ENCODE data around the gene TOMM40.
"Not testable (repeated sequence)": the region's sequence is repeated elsewhere in the genome, so short reads cannot be mapped to it uniquely, and the experiment has no call there.

TOMM40 gene

DNA sequence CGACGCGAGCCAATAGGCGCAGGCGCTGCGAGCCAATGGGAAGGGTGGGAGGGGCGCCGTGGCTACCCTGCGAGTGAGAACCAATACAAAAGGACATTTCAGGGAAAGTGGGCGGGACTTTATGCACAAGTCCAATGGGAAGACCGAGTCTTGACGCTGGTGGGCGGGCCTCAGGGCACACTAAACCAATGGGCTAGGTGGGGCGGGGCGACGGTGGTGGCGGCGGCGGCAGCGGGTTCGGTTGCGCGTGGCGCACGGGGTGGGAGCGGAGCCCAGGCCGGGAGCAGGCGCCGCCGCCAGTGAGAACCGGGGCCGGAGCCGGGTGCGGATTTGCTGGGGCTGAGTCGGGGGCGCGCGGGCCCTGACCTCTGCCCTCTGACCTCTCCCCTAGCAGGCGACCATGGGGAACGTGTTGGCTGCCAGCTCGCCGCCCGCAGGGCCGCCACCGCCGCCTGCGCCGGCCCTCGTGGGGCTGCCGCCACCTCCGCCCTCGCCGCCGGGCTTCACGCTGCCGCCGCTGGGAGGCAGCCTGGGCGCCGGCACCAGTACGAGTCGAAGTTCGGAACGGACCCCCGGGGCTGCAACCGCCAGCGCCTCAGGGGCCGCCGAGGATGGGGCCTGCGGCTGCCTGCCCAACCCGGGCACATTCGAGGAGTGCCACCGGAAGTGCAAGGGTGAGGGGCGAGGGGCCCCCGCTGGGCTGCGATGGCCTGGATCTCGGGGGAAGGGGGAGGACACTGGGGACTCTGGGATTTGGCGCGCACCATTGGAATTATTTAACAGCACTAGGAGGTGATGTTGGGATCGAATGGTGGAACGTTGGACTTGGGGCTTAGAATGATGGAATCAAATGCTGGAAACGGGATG is at the start of gene TOMM40:
TSS of gene TOMM40 (plus strand) at position 239 of the 867 bp plus-strand sequence. CDS start at position 401, 162 bp downstream.
- DNase-seq, result peak; percentile 100

DNA sequence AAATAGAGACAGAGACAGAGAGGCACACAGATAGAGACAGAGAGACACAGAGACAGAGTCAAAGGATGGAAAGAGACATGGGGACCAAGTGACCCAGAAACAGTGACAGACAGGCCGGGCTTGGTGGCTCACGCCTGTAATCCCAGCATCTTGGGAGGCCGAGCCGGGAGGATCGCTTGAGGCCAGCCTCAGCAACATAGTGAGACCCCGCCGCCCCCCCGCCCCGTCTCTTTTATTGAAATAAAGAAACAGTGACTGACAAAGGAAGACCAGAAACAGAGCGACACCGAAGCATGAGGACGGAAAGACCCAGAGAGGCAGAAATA is 45.8 kb upstream of the TOMM40 start:
- DNase-seq, result no peak

DNA sequence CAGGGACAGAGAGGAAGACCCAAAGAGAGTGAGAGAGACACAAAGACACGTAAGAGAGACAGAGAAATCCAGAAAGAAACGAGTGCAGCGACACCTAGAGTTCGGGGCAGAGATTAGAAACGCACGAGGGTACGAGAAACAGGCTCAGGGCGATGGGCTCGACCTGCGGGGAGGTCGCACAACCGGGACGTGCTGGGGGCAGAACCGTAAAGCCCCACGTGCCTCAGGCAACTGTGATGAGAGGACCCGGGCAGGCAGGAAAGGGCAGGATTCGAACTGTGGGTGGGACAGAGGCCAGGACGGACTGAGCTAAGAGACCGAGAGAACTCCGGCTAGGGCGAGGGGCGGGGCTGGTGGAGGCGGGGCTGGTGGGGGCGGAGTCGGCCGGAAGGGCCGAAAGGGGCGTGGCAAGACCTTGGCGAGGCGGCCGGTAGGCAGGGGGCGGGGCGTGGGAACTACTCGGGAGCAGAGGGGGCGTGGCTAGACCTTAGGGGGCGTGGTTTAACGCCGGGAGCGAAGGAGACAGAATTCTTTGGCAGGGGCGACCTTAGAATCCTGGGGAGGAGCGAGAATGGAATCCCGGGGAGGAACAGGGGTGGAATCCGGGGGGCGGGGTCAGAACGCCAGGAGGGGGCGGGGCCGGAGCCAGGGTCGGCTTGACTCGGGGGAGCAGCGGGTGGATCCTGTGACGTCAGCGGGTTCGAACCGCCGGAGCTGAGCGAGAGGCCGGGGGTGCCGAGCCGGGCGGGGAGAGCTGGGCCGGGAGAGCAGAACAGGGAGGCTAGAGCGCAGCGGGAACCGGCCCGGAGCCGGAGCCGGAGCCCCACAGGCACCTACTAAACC is 45.2 kb upstream of the TOMM40 start, which contains the start of gene NECTIN2:
TSS of gene NECTIN2 (plus strand) at position 686 of the 843 bp plus-strand sequence. CDS start 229 bp downstream, outside the sequence.
- peak; percentile 96 for DNase-seq

DNA sequence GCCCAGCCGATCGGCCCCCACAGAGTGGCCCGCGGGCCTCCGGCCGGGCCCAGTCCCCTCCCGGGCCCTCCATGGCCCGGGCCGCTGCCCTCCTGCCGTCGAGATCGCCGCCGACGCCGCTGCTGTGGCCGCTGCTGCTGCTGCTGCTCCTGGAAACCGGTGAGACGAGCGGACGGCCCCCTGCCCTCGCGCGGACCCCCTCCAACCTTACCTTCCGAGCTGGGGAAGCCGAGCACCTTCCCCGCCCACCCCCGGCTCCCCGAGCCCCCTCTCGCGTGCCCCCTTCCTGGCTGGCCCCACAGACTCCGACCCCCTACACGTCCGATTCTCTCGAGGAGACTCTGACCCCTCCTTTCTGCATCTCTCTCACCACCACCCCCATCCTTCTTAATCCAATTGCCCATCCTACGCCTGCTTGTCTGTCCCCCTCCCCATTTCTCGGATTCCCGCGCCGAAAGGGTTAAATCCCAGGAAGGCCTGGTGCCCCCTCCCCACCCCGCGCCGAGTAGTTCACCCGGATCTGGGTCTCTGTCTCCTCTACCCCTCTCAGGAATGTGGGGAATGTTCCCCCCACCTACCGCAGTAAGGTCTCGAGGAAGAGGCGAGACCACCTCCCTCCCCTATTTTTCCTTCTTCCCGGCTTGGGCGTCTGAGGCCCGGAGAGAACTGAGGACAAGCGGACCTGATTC is 44.5 kb upstream of the TOMM40 start:
- no peak for DNase-seq

DNA sequence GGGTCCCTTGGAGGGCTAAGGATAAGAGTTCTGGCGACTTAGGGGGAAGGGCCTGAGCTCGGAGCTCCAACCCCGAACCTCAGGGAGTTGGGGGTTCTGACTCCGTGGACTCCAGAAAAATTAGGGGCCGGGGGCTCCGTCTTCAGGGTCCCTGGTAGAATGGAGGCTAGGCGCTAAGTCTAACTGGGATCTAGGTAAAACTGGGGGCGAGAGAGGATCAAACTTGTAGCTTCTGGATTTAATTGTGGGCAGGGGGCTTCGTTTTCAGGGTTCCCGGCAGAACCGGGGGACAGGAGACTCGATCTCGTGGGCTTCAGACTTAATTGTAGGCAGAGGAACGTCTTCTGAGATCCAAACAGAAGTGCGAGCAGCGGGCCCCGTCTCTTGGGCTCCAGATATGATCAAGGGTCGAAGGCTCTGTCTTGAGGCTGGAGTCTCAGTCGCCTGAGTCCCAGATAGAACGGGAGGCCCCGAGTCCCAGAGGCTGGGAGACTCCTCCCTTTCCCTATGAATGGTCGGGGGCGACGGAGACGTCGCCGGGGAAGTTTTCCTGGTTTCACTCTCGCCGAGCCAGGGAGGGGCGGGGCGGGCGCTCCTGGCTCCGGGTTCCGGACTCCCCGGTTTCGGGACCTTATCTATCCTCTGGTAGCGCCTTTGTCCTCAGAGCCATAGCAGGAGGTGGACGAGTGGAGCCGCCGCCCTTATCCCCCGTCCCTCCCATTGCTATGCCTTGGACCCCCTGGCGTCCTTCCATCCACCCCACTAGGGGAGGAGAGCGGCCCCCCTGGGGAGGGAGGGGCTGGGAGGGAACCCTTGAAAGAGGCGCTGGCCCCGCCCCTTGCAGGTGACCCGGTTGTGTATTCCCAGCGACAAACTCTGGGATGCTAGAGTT is 43.7 kb upstream of the TOMM40 start:
- no peak for DNase-seq

DNA sequence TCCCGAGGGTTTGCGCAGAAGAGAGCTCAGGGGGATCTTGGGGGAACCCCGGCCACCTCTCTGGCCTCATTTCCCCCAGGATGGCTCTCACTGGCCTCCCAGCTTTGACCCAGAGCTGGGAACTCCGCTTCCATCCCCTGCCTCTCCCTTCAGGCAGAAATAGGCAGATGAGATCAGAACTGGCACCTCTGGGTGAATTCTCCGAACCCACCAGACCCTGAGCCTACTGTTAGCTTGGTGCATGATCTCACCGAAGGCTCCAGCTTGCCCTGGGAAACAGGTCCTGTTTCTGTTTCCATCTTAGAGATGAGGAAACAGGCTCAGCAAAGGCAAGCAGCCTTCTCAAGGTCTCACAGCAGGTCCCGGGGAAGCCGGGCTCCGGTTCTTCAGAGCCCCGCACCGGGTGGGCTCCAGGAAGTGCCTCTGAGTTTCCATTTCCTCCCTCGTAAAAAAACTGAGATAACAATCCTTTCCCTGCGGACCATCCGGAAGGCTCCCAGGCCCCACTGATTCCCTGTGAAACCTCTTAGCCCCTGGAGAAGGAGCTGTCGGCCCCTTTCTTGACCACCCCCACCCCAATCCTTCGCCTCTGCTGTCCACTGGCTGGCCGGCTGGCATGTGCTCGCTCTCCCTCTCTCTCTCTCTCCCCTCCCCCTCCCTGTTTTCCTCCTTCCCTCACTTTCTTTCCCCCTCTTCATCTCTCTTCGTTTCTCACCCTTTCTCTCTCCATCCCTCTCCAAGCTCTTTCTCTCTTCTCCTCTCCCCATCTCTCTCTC is 42.8 kb upstream of the TOMM40 start:
- DNase-seq, result no peak

DNA sequence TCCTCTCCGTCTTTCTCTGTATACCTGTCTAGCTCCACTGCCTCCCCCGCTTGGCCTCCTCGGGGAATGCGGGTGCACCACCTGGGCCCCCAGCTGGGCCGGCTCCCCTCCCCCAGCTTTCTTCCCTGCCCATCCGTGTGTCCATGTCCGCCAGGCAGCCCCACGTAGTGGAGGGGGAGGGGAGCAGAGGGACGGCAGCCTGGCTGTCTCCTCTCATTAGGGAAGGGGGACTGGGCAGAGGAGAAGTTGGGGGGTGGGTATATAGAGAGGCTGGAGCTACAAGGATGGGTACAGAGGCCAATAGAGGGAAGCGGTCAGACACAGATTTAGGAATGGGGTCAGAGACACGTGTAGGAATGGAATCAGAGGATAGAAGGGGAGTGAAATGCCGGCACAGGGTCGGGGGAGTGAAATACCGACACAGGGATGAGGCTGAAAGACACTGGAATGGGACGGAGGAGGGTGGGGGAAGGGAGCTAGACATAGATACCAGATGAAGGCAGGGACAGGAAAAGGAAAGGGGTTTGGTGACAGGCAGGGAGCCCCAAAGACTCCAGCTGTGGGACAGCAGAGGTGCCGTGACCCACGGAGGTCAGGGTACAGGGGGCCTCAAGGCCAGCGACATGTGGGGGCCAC is 42.1 kb upstream of the TOMM40 start:
- no peak for DNase-seq

DNA sequence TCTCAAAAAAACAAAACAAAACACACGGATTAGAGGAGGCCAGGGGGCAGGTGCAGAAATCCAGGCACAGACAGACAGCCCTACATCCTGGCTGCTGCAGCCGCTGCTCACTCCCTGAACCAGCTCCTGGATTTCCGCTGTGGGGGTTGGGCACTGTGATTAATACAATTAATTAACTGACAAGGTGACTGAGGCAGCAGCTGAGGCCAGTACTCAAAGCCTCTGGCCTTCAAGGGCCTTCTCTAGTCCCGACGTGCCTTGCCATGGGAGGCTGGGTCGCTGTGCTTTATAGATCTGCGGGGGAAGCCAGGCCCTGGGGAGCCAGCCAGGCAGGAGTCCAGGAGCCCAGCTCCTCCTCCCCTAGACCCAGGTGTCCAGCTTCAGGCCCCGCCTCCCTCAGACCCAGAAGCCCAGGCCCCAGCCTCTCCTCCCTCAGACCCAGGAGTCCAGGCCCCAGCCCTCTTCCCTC is 40.4 kb upstream of the TOMM40 start:
- DNase-seq, result no peak

DNA sequence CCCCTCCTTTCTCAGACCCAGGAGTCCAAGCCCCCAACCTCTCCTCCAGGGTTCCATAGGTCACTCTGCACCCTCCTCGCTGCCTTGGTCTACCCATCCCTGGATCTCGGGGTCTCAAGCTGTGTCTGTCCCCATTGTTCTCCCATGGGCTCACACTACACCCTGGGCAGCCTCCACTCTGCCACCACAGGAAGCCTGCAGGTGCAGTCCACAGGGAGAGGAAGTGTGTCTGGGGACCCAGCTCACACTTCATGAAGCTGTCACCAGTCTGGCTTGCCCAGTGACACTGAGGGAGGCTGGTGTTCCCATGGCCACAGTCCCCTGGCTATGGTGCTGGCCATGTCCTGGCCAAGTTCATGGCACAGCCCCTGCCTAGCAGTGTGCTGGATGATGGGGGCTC is 39.6 kb upstream of the TOMM40 start:
- no peak for DNase-seq

DNA sequence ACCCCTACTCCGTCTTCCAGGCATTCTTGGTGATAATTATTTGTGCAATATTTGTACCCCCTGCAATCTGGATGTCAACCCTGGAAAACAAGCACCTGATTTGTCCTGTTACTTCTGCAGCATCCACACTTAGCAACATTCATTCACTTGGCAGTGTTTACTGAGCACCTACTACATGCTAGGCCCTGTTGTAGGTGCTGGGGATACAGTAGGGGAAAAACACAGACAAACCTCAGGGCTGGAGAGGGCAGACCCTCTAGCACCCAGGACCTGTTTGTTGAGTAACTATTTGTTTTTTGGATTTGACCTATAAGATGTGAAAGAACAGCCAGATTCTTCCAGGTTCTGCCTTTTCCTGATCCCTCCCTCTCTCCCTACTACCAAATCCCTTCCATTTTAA is 35.4 kb upstream of the TOMM40 start:
- no peak for DNase-seq

DNA sequence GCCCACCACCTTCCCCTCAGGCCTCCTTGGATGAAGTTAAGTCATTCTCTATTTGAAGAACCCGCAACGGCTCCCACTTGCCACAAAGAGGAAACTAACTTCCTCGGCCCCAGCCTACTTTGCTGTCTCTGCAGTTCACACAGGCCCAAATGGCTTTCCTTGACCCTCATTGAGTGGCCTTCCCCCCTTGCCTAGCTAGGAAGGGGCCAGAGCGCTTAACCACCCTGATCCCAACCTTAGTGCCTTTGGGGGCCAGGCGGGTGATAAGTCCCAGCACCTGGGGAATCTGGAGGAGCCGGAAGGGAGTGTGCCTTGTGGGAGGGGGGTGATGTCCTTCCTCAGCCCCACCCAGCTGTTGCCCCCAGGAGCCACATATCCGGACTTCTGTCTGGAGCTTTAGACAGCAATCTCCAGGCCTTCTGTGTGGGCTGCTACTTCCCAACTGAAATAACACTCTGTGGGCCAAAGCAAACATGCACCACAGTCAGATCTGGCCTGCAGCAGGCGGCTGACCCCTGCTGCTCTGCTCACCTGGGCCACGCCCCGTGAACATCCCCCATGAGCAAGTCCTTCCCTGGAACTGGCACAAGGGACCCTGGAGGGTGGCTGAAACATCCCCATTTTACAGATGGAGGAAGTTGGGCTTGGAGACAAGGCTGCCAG is 34.5 kb upstream of the TOMM40 start:
- no peak for DNase-seq

DNA sequence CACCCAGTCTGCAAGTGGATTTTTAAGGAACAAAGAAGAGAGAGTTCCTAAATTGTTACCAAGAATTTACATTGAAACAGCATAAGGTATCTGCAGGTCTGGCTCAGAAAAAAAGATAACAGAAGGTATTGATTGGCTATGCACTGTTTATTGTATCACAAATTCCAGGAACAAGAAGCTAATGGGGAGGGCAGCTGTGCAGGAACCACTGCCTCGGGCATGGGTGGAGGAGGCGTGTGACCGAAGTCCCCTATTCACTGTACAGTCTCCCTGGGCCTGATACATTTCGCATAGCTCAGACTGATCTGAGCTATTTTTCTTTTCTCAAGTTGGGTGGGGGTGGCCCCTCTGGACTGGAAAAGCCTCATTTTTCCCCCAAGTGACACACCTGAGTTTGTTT is 33.2 kb upstream of the TOMM40 start:
- DNase-seq, result no peak

DNA sequence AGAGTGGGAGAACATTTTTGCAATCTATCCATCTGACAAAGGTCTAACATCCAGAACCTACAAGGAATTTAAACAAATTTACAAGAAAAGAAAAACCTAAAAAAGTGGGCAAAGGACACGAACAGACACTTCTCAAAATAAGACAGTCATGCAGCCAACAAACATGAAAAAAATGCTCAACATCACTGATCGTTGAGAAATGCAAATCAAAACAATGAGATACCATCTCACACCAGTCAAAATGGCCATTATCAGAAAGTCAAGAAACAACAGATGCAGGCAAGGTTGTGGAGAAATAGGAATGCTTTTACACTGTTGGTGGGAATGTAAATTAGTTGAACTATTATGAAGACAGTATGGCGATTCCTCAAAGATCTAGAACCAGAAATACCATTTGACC is 29.5 kb upstream of the TOMM40 start:
- not testable (repeated sequence) for DNase-seq

DNA sequence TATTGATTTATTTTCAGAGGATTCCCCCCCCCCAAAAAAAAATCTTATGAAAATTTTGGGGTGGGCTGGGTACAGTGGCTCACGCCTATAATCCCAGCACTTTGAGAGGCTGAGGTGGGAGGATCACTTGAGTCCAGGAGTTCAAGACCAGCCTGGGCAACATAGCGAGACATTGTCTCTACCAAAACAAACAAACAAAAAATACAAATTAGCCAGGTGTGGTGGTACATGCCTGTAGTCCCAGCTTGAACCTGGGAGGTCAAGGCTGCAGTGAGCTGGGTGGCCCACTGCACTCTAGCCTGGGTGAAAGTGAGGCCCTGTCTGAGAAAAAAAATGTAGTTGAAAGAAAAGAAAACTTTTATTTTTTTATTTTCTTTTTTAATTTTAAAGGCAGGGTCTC is 27.1 kb upstream of the TOMM40 start:
- DNase-seq, result no peak

DNA sequence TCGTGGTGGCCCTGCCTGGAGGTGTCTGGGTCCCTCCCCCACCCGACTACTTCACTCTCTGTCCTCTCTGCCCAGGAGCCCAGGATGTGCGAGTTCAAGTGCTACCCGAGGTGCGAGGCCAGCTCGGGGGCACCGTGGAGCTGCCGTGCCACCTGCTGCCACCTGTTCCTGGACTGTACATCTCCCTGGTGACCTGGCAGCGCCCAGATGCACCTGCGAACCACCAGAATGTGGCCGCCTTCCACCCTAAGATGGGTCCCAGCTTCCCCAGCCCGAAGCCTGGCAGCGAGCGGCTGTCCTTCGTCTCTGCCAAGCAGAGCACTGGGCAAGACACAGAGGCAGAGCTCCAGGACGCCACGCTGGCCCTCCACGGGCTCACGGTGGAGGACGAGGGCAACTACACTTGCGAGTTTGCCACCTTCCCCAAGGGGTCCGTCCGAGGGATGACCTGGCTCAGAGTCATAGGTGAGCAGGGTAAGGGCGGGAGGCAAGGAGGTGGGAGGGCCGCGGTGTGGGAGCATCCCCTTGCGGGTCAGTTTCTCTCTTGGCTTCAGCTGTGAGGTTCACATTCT is 25.8 kb upstream of the TOMM40 start:
- DNase-seq, result no peak

DNA sequence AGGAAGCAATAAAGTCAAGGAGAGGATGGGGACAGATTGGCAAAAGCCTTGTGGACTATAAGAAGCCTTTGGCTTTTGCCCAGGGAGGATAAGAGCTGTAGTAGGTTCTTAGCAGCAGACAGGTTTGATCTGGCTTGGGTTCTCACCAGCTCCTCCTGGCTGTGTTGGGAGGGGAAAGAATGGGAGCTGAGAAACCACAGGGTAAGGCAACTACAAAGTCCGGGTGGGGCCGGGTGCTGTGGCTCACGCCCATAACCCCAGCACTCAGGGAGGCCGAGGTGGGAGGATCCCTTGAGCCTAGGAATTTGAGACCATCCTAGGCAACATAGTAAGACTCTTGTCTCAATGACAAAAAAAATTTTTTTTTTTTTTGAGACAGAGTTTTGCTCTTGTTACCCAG is 24.4 kb upstream of the TOMM40 start:
- no peak for DNase-seq

DNA sequence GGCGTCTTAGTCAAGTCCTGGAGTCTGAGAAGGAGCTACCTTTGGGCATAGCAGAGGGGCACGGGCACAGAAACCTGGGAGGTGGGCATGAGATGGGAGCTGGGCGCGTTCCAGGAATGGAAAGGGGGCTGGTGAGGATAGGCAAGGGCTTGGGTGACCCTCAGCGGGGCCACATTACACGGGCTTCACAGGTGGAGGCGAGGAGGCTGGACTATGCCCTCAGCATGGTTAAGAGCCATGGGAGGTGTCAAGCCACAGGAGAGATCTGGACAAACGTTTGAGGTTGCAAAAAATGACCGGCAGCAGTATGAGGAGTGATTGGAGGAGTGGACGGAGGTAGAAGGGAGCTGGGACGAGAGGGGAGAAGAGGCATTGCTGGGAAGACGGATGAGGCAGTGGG is 23.5 kb upstream of the TOMM40 start:
- DNase-seq, result no peak

DNA sequence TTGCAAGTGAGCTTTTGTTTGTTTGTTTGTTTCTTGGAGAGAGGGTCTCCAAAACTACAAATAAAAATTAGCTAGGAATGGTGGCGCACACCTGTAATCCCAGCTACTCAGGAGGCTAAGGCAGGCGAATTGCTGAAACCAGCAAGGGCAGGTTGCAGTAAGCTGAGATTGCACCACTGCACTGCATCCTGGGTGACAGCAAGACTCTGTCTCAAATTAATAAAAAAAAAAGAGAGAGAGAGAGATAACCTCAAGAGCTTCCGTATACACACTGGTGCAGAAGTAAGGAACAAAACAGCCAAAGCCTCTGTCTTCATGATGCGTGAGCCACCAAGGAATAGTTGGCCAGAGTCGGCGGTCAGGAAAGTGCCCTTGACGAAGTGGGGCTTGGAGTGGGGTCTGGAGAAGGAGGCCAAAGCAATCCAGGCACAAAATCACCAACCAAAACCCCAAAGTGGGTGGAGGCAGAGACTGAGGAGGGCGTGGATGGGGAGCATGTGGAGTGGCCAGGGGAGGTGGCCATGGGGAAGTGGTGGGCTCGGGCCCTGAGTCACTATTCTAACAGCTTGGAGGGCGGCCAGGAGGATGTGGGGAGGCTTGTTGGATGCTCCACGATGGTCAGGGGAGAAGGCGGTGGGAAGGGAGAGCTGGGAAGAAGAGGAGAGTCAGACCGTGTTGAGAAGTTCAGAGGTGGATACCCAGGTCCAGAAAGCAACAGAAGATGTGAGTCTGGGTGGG is 21.2 kb upstream of the TOMM40 start:
- no peak for DNase-seq

DNA sequence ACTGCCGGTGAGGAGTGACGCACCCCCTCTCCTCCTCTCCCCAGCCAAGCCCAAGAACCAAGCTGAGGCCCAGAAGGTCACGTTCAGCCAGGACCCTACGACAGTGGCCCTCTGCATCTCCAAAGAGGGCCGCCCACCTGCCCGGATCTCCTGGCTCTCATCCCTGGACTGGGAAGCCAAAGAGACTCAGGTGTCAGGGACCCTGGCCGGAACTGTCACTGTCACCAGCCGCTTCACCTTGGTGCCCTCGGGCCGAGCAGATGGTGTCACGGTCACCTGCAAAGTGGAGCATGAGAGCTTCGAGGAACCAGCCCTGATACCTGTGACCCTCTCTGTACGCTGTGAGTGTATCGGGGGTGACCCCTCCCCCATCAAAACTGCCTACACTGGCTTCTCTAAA is 19.2 kb upstream of the TOMM40 start:
- DNase-seq, result no peak
